ENCODE measurements around the gene TLE3.

The TLE3 gene

GRCh38 chr15:70061696-70062270, 35.9 kb downstream of the TLE3 start:
- no peak for DNase-seq (ENCODE audit: low read depth)

DNA sequence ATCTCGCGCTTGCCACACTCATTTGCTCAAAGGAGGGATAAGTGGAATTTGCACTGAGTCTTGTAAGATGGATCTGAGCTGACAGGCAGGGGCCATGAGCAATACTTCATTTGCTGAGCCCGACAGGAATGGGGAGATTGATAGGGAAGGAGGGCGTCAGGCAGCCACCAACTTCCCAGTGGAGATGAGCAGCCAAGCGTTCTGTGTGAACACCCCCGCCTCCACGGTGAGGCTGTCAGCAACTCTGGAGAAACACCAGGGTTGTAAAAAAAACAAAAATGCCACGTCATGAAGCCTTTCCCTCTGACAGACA, 36.8 kb downstream of the TLE3 start:
- no peak for DNase-seq (ENCODE audit: low read depth)

GRCh38 chr15:70060214-70060992, 37.3 kb downstream of the TLE3 start:
- DNase-seq (ENCODE audit: low read depth) = no peak

GRCh38 chr15:70059476-70060213, 38.1 kb downstream of the TLE3 start:
- no peak for DNase-seq (ENCODE audit: low read depth)

GRCh38 chr15:70058642-70059360, 38.9 kb downstream of the TLE3 start:
- DNase-seq (ENCODE audit: low read depth) = no peak

- DNase-seq (ENCODE audit: low read depth) = no peak
Measured at GRCh38 chr15:70057931-70058641, 39.6 kb downstream of the TLE3 start.

DNA sequence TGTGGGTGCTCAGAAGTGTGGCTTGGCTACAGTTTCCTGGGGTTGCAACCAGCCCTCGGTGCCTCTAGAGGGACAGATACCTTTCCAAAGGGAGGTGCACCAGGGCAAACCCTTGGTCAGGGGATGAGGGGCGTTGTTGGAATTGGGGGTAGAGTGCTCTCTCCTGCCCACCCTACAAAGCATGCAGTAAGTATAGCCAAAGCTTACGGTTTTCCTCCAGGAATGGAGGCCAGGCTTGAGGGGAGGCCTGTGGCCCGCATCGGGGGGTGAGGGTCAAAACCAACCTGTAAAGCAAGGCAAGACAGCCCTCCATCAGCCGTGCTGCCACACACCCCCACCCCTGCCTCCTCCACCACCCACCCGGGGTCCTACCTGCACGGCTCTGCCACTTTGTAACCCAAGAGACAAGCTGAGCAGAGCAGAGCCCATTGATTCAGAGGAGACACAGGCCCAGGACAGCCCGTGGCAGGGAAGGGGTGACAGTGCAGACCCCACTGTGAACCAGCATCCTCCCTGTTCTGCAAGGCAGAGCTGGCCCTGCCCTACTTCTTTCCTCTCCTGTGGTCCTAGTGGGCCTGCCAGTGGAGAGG, 41.5 kb downstream of the TLE3 start:
- no peak for DNase-seq (ENCODE audit: low read depth)

- no peak for DNase-seq (ENCODE audit: low read depth)
Measured at GRCh38 chr15:70055601-70056051, 42.1 kb downstream of the TLE3 start.

GRCh38 chr15:70054884-70055387, 42.8 kb downstream of the TLE3 start:
- DNase-seq (ENCODE audit: low read depth) = no peak

DNA sequence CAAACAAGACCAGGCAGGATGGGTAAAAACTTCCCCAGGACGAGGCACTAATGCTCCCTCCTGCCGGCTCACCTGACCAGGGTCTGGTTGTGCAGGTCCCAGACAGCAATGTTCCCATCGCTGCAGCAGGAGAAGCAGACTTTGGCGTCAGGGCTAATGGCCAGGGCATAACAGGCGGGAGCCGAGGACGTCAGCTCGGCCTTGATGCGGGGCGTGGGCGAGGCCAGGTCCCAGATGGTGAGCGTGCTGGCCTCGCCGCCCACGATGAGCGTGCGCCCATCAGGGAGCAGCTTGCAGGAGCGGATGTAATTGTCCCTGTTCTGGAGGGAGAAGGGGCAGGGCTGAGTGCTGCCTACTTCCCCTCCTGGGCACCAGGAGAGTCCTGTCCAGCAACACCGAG, 43.4 kb downstream of the TLE3 start:
- DNase-seq (ENCODE audit: low read depth) = no peak

GRCh38 chr15:70053716-70054229, 43.9 kb downstream of the TLE3 start:
- DNase-seq (ENCODE audit: low read depth) = no peak

GRCh38 chr15:70053001-70053715, 44.6 kb downstream of the TLE3 start:
- no peak for DNase-seq (ENCODE audit: low read depth)

DNA sequence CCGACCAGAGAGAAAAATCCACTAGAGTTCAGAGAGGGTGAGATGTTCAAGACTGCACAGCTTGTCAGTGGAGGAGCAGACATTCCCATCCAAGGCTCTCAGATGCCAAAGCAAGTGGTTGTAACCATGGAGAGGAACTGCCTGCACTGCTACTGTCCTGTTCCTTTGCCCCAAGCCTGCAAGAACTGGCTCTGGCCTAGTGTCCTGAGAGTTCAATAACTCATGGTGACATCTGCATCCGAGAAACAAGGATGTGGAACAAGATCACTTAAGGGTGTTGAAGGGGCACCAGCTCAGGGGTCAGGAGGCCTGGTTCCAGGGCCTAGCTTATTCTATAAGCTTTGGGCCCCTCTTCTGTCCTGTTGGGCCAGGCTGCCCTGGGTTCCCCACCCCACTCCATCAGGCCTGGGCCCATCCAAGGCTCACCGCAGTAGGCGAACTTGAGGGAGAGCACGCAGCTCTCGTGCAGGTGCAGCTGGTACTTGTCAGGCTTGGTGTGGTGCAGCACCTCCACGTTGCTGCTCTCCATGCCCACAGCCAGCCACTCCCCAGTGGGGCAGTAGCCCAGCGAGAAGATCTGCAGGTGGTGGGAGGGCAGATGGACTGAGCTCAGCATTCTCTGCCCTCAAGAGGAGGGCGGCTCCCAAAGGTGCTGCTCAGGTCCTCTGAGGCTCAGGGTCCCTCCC, 45.6 kb downstream of the TLE3 start:
- DNase-seq (ENCODE audit: low read depth) = no peak

DNA sequence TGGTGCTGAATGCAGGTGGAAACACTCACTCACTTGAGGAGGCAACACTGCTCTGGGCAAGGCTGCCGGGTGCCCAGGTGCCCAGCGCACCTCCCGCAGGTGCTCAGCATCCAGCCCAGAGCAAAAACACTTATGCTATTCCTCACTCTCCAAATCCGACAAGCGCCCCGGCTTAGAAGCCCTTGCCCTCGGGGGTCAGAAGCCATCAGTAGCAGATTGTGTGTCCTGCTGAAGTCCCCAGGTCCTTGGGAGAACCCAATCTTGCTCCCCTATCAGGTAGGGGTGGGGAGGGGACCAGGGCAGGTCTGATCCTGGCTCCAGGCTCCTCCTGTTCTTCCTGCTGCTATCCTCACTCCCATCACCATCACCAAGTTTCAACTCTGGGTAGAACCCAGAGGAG, 46.7 kb downstream of the TLE3 start:
- no peak for DNase-seq (ENCODE audit: low read depth)

GRCh38 chr15:70050441-70050840, 47.3 kb downstream of the TLE3 start:
- DNase-seq (ENCODE audit: low read depth) = no peak

GRCh38 chr15:70049701-70050301, 47.9 kb downstream of the TLE3 start:
- DNase-seq (ENCODE audit: low read depth) = no peak

DNA sequence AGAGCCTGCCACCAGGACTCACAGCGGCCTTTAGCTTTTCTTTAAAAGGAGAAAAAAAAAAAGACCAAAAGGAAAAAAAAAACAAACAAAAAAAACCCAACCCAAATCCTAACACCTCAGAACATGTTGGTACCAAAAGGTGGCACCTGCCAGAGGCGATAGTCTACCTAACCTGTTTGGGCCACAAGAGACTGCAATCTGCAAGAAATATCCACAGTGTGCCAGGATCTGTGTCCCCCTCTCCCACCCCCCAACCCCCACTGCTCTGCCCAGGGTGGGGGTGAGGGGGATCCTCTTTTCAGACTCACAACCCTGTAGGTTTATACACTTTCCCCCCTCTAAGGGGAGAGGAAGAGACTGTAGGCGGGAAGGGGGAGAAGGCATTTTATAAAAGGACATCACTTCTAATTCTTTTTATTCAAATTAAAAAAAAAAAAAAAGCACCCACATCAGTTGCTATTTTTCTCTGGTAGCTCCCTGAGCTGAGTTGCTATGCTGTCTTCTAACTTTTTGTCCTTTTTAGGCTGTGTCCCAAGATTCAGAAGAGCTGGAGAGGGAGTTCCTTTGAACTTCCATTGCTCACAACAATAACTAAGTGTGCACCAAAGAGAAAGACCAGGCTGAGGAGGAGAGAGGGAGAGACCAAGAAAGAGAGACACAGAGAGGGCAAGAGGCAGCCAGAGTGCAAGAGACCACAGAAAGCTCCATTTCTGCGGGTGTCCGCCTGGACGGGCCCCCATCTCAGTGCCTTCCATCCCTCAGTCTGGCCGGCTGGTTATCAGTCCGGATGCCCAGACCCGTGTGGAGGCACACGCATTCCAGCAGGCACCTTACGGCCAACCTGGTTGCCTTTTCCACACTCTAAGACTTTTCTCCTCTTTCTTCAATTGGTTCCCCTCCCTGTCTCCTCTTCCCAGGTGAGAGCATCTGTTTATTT, 48.9 kb downstream of the TLE3 start:
- DNase-seq (ENCODE audit: low read depth) = no peak

DNA sequence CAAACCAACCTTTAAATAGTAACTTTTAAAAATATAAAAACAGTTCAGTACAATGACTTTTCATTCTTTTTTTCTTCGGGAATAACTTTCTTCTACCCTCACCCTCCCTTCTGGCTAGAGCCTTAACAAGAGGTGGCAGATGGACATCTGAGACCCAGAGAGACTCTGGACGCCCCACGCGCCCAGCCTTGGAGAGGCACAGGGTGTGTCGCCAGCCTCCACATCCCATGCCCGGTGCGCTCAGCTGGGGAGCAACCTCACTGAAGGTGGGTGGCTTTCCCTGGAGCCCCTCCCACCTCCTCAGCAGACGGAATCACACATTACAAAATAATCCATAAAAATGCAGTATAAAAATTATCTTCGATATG, 49.5 kb downstream of the TLE3 start:
- DNase-seq (ENCODE audit: low read depth) = no peak
